CD4-positive, alpha-beta T cell treated with Interleukin-6 at 100 ng/mL for 8 hours (primary cell): Measurements from ENCODE around the gene PPT2.
"Not testable (repeated sequence)": the region's sequence is repeated elsewhere in the genome, so short reads cannot be mapped to it uniquely, and the experiment has no call there.

Source experiments
- DNase-seq: peaks from one replicate; pipeline ENCODE4 v3.0.0-alpha.2; 2020; ENCODE audit warnings: mixed read lengths, low spot score

PPT2 gene

DNA sequence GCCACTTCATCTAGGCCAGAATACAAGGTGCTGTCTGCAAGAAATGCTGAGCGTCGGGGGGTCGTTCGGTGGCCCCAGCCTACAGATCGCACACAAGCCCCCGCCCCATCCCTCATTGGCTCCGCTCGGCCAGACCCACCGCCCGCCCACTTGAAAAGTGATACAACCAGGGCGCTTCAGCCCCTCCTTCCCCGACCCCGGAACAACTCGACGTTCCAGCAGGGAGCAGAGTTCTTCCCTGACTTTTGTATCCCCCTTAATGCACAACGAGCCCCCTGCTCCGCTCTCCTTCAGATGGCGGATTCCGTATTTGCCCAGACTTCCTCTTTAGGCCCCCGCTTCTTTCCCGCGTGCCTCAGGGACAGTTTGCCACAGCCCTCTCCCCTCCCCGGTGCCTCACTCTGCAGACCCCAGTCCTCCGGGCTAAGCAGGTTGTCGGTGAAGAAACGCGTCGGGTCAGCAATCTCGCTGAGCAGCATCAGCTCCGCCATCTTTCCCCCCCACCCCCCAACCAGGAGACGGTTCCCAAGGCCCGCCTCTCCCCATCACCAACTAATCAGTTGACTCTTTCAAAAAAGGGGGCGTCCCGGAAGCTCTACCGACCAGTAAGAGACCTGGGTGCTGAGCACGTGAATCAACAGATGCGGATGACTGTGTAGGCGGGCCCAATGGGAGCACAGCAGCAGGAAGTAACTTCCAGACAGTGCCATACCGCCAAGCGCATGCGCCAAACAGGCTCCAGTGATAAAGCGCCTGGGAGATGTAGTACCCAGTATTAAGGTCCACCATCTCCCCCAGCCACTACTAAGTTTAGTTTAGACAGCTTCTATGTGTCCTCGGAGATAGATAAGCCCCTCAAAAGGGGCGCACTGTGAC lies 26.0 kb upstream of the PPT2 start, which contains the start of gene ATF6B:
Gene ATF6B, minus strand, starts transcription at position 530 of the 876 bp plus-strand sequence. Its CDS starts 39 bp downstream, at position 491.
- peak; percentile 99 for DNase-seq

DNA sequence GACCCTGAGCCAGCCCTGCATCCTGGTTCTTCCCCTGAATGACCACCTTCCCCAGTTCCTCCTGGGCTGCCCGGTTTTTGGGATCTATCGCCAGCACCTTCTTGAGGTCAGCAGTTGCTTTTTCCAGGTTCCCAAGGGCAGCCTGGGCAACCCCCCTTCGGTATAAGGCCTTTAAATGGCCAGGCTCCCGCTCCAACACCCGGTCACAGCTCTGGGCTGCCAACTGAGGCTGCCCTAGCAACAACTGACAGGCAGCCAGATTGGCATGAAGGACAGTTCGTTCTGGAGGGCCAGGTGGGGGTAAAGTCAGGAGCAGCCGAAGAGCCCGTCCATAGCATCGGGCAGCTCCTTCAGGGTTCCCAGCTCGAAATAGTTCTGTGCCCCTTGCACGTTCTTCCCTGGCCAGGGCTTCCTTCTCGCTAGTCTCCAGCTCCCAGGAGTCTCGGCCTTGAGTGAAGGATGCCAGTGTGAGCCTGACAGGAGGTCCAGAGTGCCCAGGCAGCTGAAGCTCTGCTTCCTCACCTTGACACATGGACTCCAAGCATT lies 25.1 kb upstream of the PPT2 start:
- no peak for DNase-seq

DNA sequence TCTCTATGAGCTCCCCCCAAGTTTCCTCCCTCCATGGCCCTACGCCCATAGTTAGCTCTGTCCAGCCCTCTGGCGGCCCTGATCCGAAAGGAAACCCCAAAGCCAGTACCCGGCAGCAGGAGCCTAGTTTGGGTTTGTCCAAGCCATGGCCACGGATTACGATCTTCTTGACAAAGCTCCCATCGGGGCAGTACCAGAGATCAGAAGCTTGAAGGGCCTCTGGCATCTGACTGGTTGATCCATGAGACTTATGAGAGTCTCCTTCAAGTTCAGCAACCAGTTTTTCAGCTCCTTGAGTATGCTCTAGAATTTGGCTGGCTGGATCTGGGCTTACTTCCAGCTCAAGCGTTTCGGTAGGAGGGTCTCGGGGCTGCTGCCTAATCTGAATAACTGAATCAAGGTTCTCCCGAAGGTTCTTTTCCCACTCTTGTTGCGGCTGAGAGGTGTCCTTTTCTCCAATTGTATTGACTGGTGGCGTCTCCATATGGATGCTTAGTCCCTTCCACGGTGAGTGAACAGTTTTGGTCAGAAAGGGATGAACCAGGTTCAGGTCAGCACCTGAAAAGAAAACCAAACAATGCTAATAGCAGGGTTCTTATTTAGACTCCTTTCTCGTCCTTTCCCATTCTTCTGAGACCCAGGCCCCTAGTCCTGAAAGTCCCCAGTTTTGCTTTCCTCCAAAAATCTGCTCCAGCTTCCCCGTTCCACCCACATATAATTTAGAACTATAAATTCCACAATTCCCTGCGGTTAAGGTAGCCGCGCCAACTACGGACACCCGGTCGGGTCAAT lies 24.4 kb upstream of the PPT2 start:
- DNase-seq: no peak

DNA sequence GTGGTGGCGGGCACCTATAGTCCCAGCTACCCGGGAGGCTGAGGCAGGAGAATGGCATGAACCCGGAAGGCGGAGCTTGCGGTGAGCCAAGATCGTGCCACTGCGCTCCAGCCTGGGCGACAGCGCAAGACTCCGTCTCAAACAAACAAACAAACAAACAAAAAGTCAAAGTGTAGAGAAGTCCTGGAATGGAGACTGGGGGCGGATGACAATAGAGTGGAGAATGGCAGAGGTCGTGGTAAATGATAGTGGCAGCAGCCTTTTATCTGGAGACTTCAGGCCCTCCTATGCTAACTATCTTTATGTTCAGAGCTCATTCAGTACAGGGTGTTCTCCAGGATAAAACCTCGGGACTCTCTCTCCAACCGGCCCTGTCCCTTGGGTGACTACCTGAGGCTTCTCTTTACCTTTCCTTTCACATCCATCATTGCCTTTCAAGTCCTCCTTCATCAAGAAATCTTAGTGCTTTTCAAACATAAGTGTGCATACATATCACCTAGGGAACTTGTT lies 22.4 kb upstream of the PPT2 start:
- no peak for DNase-seq

DNA sequence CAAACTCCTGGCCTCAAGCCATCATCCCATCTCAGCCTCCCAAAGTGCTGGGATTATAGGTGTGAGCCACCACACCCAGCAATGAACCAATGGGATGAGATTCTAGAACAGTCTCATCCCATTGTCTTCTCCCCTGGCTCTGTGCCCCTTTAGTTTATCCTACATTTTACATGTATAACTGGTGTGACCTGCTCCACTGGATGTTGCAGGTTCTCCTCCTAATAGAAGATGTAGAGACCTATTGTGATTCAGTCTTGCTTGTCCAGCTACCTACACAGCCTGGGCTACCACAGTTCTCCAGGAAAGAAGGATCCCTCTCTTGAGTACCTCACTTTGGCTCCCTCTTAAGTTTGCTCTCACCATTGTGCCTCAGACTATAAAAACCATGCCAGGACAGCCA lies 21.8 kb upstream of the PPT2 start:
- DNase-seq: no peak

DNA sequence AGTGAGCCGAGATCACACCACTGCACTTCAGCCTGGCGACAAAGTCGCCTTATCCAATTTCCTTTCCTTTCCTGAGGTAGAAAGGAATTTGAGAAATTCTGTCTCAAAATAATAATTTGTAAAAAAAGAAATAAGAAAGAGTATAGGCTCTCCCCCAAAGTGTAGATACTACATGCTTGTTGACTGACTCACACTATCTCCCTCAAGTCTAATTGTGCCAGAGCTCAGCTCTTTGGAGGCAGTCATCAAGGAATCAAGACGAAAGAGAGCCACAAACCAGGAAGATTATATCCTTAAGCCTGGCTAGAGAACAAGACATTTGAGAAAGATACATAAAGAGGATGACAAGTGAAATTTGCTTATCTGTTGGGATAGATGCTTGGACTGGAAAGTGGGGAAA lies 20.2 kb upstream of the PPT2 start:
- DNase-seq: no peak

DNA sequence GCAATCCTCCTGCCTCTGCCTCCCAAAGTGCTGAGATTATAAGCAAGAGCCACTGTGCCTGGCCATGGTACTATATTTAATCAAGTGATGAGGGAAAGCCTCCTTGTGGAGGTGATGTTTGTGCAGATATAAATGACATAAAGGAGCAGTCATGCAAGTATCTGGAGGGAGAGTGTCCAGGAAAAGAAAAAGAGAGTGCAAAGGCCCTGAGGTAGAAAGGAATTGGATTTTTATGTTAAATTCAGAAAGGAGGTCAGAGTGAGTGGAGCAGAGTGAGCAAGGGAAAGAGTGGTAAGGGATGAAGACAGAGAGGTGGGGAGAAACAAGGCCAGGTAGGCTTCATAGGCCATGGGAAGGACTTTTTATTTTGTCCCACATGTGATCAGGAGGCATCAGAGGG lies 16.5 kb upstream of the PPT2 start:
- DNase-seq: no peak

DNA sequence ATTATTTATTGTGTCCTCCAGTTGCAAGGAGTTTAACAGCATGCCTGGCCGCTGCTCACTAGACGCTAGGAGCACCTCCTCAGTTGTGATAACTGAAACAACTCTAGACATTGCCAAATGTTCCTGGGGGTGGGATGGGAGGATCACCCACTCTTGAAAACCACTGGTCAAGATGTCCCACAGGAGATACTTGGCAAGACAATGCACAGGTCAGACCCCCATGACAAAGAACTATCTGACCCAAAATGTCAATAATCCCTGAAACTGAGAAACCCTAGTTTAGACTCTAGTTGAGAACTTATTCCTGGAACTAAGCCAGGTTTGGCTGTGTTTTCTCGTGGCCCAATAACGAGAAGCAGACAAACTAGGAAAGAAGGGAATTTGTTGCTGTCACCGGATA lies 14.4 kb upstream of the PPT2 start:
- no peak for DNase-seq

DNA sequence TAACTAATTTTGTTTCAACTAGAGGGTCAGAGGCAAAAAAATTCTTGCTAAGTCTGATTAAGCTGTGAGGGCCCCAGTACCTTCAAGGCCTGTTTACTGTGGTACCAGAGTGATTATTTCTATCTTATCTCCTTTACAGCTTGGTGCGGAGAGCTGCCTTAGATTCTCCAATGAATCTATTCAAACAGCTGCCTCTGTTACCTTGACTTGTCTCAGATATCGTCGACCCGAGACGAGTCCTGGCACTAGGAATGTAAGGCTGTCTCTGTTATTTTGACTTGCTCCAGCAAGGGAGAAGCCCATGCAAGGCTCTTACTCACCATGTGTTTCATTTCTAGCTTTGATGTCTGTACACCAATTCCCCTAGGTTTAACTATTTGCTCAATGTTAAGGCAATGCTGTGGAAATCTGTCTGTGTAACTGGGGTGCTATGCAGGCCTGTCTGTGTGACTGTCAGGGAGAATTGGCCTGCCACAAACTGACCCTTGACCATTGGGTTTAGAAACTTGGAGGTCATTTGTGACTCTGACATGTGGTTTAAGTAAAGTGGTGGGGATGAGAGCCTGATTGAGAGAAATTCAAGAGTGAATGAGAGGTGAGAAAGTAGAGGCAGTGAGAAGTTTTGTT lies 13.4 kb upstream of the PPT2 start:
- no peak for DNase-seq

DNA sequence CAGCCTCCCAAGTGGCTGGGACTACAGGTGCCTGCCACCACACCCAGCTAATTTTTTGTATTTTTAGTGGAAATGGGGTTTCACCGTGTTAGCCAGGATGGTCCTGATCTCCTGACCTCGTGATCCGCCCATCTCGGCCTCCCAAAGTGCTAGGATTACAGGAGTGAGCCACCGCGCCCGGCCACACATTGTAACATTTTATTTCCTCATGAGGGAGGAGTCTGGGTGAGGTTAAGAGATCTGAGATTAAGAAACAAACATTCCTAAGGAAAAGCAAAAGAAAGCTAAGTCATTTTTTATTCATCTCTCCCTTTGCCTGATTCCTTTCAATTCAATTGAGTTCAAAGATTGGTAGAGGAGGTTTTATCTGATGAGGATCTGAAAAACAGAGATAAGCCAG lies 9.7 kb upstream of the PPT2 start:
- DNase-seq: not testable (repeated sequence)

DNA sequence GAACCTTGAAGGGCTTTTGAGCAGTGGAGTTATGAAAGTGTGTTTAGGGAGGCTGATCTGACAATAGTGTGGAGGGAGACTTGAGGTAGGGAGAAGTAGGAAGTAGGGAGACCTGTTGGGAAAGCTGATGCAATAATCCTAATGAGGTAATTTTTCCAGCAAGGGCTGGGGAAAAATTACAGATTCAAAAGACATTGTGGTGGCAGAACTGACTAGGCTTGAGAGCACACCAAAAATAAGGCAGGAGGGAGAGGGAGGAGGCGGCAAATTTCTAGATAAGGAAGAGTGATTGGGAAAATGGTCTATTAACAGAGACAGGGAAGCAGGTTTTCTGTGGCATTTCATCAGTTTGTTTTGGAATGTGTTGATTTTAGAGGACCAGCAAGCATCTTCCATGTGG lies 7.7 kb upstream of the PPT2 start:
- no peak for DNase-seq

DNA sequence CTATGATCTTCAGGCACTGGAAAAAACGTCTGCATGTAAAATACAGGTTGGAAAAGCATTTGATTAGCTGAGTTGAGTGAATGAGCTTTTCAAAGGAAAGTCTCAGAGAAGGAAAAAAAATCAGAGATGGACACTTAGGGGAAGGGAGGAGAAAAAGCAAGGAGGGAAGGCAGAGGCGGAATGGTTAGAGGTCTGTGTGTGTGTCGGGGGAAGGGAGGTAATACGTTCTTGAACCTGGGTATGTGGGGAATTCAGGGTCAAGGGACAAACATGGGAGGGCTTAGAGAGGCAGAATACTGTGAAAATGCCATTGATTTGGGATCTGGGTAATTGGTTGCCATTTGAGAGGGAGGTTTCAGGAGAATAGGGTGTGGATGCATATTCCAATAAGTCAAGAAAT lies 7.3 kb upstream of the PPT2 start:
- no peak for DNase-seq

DNA sequence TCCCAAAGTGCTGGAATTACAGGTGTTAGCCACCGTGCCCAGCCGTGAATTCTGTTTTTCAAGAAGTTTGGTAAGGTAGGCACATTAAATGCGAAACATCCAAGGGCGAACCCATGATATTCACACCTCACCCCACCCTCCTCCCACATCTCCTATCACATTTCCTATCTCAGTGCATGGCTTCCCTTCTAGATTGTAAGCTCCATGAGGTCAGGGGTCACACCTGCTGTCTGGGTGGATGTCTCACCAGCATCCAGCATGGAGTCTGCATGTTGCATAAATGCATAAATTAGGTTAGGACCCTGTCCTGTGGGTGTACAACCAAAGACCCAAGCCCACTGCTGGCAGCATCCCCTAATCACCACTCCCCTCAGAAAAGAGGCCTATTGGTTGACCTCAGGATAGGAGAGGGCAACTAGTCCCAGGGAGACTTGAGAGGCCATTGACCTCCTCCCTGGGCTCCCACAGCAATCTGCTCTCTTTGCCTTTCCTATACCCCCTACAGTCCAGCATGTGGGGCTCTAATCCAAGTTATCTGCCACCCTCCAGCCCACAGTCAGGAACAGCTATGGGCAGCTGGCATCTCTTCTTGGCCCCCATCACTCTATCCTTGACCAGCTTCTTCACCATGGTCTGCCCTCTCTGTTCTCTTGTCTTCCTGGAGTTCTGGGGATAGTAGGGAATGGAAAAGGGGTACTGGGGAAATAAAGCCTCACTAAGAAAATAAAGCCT lies 6.4 kb upstream of the PPT2 start:
- DNase-seq: no peak

DNA sequence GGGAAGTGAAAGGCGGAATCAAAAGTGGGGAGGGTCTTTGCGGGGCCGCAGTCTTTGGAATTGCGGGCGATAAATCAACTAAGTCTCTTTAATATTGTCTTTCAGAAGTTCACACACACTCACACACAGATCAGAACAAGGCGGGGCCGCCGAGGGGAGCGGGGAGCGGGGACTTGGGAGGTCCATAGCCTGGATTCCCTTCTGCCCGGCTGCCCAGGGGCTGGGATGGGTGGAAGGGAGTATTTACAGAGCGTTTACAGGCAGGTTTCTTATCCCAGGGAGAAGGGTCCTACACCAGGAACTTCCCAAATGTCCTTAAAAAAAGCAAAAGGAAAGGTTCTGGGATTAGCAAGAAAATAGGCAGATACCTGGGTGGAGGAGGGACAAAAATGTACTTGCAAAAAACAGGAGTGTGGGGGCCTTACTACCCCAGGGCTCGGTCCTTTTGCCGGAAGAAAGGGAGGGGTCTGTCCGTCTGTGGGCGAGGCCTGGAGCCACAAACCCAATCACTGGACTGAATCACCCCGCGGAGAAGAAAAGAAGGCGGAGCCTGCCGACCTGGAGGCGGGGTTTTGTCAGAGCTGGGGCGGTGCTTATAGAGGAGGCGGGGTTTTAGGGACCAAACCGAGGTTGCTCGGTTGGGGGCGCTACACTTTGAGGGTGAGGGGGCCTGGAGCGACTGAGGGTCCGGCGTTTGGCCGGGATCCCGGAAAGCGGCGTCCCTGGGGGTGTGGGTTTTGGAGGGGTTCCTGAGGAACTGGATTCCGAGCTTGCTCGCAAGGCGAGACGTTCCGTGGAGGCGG lies 5.5 kb upstream of the PPT2 start:
- DNase-seq: peak; percentile 57

DNA sequence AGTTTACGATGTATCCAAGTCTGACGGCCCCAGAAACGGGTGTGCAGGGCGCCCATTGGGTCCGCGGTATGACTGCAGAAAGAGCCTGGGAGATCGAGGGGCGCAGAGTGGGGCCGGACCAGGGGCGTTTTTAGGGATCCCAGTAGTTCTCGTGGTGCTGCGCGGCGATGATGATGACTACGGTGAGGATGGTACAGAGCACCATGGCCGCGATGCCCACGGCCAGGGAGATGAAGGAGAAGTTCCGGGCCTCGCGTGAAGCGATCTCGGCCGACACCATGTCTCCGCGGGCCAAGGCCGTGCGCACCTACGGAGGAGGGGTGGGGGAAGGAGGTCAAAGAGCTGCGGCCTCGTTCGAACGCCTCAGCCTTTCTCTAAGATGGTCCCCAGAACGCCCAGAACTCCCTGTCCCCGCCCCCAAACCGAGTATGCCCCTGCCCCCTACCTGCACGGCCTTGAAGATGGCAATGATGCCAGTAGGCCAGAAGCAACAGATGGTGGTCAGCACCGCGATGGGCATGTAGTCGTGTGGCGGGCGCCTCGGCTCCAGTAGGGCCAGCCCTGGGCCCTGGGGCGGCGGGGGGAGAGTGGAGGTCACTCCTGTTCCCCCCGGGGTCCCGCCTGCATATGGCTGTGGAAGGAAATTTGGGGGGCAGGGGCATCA lies 4.7 kb upstream of the PPT2 start:
- no peak for DNase-seq

DNA sequence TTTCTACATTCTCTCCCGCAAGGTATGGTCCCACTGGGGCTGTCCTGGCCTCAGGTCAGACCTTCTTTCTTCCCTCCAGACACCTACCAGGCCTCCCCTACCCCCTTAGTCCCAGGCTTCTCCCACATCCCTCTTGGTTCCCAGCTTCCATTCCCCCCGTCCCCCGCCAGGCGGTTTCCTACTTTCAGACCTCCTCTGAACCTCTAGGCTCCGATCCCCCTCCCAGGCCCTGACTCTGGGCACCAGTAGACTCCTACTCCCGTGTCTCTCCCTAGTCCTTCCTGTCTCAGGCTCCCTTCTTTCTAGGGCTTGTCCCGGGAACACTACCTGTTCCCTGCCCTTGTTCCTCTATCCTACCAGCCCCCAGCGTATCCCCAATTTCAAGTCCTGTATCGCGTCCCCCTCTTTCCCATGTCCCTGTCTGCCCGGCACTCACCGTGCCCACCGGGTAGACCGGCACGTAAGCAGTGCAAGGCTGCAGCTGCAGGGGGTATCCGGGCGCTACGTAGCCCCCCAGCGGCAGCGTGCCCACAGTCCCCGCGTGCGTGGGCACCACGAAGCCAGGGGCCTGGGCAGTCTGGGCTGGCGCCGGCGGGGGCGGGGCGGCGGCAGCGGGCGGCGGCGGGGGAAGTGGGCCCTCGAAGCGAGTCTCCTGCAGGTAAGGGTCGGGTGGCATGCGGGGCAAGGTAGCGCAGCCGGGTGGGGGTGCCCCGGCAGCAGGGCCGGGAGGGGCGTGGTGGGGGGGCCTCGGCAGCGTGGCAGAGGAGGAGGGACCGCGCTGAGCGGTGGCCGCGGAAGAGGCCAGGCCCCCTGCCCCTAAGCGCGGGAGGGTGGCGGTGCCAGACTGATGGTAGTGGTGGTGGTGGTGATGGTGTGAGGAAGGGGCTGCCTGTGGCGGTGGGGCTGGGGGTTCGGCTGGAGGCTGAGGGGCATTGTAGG lies 3.7 kb upstream of the PPT2 start:
- DNase-seq: no peak

DNA sequence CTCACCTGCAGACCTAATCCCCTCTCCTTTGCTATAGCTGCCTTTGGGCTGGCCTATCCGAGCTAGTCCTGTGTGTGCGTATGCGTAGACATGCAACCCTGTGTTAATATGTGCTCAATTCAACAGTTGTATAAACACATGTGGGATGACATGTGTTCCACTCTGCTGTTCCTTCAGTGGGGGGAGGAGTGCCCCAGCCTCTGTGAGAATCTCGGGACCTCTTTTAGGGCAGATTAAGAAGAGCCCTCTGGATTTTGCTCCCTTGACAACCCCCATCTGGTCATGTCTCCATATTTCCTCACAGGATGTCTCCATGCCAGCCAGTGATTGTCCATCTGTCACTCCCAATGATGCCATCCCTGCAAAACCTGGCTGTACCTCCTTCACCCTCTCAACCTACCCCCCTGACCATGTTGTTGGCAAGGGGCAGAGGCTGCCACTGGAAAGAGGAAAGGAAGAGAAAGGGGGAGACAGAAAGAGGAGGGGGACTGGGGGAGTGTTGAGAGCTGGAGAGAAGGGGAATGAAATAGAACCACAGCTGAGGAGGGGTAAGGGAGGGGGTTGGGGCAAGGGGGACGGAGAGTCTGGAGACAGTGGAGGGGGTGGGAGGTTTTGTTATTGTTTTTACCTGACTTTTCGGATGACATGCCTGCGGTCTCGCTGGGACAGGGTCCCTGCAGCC lies 2.6 kb upstream of the PPT2 start:
- DNase-seq: no peak
